Measurements from ENCODE around the gene FHIT. TPM values are rescaled to one million over a fixed set of nuclear protein-coding genes. Genes with fewer than 3 reads are reported as not detected.
A peak's percentile ranks its signal among the peaks of the same experiment; 100 is the strongest.

Gene FHIT
- total and polyA plus RNA-seq, 2 experiments from 2014 or later: 0.22 to 0.90 TPM

DNA sequence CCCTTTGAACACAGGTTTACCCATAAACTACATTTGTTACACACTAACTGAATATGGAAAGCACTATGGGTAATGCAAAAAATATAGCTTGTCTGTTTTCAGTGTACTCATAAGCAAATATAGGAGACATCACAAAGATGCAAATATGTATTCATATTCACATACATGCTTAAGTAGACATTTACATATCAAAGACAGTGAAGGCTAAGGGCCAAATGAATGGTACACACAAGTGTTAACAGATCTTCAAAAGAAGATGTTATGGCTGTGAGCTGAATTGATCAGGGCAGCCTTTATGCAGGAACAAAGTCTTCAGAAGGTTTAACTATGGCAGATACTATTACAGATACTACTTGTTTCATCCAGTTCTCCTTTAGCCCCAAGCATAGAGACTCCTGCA, 384.1 kb downstream of the FHIT start:
- no peaks in the 10 kb centered on the region for H4K20me1 ChIP-seq (ENCODE audit: insufficient read depth)
- H3K4me2 ChIP-seq (ENCODE audit: unreplicated experiment): no peak overlapping the region
- no peak overlapping the region for H3K27ac ChIP-seq
- DNase-seq: no peak
- no peak for TF ChIP-seq EZH2 (IDR thresholded peaks at IDR 0.05; ENCODE audit: insufficient read depth, poor library complexity, severe bottlenecking)
- H3K27me3 ChIP-seq (replicated peaks; ENCODE audit: insufficient read depth): no peaks in the 10 kb centered on the region
- no peaks in the 10 kb centered on the region for H3K9me3 ChIP-seq (ENCODE audit: low read depth)
- H3K9me2 ChIP-seq (ENCODE audit: insufficient read depth): no peaks in the 10 kb centered on the region
- H3F3A ChIP-seq (ENCODE audit: insufficient read depth): no peaks in the 10 kb centered on the region
- H3K79me2 ChIP-seq (ENCODE audit: insufficient read depth): no peaks in the 10 kb centered on the region
- no peak overlapping the region for H3K4me3 ChIP-seq
- H3K9ac ChIP-seq: no peak overlapping the region
- H3K4me1 ChIP-seq (ENCODE audit: insufficient read depth): no peaks in the 10 kb centered on the region
- H2AFZ ChIP-seq: no peak overlapping the region
- in situ Hi-C loops (cut with MboI): no loop called here
- no peaks in the 10 kb centered on the region for H3K36me3 ChIP-seq (ENCODE audit: low read depth)

GRCh38 chr3:60856257-60857046, 394.8 kb downstream of the FHIT start:
- WGBS, 2 experiments (ENCODE audit: low coverage in 1 of 2, low lambda C conversion rate in 2 of 2, missing lambda C conversion rate in 2 of 2): 65 to 76% methylated on average over 4 of the region's 4 CpGs
- Histone ChIP-seq H3K9me3 (ENCODE audit: low read depth) (no peaks in the 10 kb centered on the region), H3K4me3 (no peak overlapping the region), H3K27ac (no peak overlapping the region), H3K4me1 (ENCODE audit: insufficient read depth) (no peaks in the 10 kb centered on the region), H3K27me3 (replicated peaks; ENCODE audit: insufficient read depth) (no peaks in the 10 kb centered on the region), H3F3A (ENCODE audit: insufficient read depth) (no peaks in the 10 kb centered on the region), H3K9me2 (ENCODE audit: insufficient read depth) (no peaks in the 10 kb centered on the region), H3K36me3 (ENCODE audit: low read depth) (no peaks in the 10 kb centered on the region), H3K9ac (no peak overlapping the region), H3K79me2 (ENCODE audit: insufficient read depth) (no peaks in the 10 kb centered on the region), H3K4me2 (ENCODE audit: unreplicated experiment) (no peak overlapping the region), H4K20me1 (ENCODE audit: insufficient read depth) (no peaks in the 10 kb centered on the region), H2AFZ (no peak overlapping the region)
- in situ Hi-C loops (cut with MboI): no loop called here
- no peak for DNase-seq
- no peak for TF ChIP-seq EZH2phosphoT487 (IDR thresholded peaks at IDR 0.05; ENCODE audit: insufficient read depth, low read depth)
- no peak for TF ChIP-seq EZH2 (IDR thresholded peaks at IDR 0.05; ENCODE audit: insufficient read depth, poor library complexity, severe bottlenecking)

GRCh38 chr3:60855250-60855649, 396.0 kb downstream of the FHIT start:
- no peaks in the 10 kb centered on the region for H3K4me1 ChIP-seq (ENCODE audit: insufficient read depth)
- H3K9me3 ChIP-seq (ENCODE audit: low read depth): no peaks in the 10 kb centered on the region
- H3K27ac ChIP-seq: no peak overlapping the region
- no peak overlapping the region for H3K9ac ChIP-seq
- no peaks in the 10 kb centered on the region for H3K27me3 ChIP-seq (replicated peaks; ENCODE audit: insufficient read depth)
- no peak overlapping the region for H3K4me2 ChIP-seq (ENCODE audit: unreplicated experiment)
- no peaks in the 10 kb centered on the region for H4K20me1 ChIP-seq (ENCODE audit: insufficient read depth)
- no peak overlapping the region for H2AFZ ChIP-seq
- no peaks in the 10 kb centered on the region for H3K9me2 ChIP-seq (ENCODE audit: insufficient read depth)
- no peak overlapping the region for H3K4me3 ChIP-seq
- H3K36me3 ChIP-seq (ENCODE audit: low read depth): no peaks in the 10 kb centered on the region
- WGBS, 2 experiments (ENCODE audit: low coverage in 1 of 2, low lambda C conversion rate in 2 of 2, missing lambda C conversion rate in 2 of 2): 88 to 90% methylated on average over 2 of the region's 2 CpGs
- no peaks in the 10 kb centered on the region for H3F3A ChIP-seq (ENCODE audit: insufficient read depth)
- DNase-seq: no peak
- TF ChIP-seq EZH2 (IDR thresholded peaks at IDR 0.05; ENCODE audit: insufficient read depth, poor library complexity, severe bottlenecking) (no peak), EZH2phosphoT487 (IDR thresholded peaks at IDR 0.05; ENCODE audit: insufficient read depth, low read depth) (no peak)
- in situ Hi-C loops (cut with MboI): no loop called here
- no peaks in the 10 kb centered on the region for H3K79me2 ChIP-seq (ENCODE audit: insufficient read depth)

DNA sequence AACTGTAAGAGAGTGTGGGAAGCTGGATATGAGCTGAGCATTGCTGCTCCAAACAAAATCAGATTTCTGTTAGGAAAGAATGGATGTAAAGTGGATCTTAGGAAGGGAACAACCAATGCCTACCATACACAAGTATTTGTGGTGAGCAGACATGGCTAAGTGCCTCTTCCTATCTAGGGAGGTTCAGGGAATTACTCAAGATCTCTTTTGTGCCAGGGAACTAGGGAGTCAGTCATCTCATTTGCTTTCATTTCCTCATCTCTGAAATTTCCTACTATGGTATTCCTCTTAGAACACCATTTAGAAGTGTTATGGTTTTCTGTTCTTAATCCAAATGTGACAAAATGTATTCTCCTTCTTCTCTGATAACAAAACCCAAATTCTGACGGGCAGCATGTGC, 396.5 kb downstream of the FHIT start:
- 38 to 44% methylated on average over 1 of the region's 1 CpG for WGBS, 2 experiments (ENCODE audit: low coverage in 1 of 2, low lambda C conversion rate in 2 of 2, missing lambda C conversion rate in 2 of 2)
- H3K4me1 ChIP-seq (ENCODE audit: insufficient read depth): no peaks in the 10 kb centered on the region
- H3K27me3 ChIP-seq (replicated peaks; ENCODE audit: insufficient read depth): no peaks in the 10 kb centered on the region
- TF ChIP-seq EZH2phosphoT487 (IDR thresholded peaks at IDR 0.05; ENCODE audit: insufficient read depth, low read depth) (no peak), EZH2 (IDR thresholded peaks at IDR 0.05; ENCODE audit: insufficient read depth, poor library complexity, severe bottlenecking) (no peak)
- H2AFZ ChIP-seq: no peak overlapping the region
- no peak overlapping the region for H3K9ac ChIP-seq
- H3K4me3 ChIP-seq: no peak overlapping the region
- H3K4me2 ChIP-seq (ENCODE audit: unreplicated experiment): no peak overlapping the region
- no peaks in the 10 kb centered on the region for H3K9me3 ChIP-seq (ENCODE audit: low read depth)
- H3K9me2 ChIP-seq (ENCODE audit: insufficient read depth): no peaks in the 10 kb centered on the region
- no peaks in the 10 kb centered on the region for H4K20me1 ChIP-seq (ENCODE audit: insufficient read depth)
- DNase-seq: peak; percentile 15
- in situ Hi-C loops (cut with MboI): no loop called here
- H3F3A ChIP-seq (ENCODE audit: insufficient read depth): no peaks in the 10 kb centered on the region
- no peaks in the 10 kb centered on the region for H3K36me3 ChIP-seq (ENCODE audit: low read depth)
- no peaks in the 10 kb centered on the region for H3K79me2 ChIP-seq (ENCODE audit: insufficient read depth)
- H3K27ac ChIP-seq: no peak overlapping the region

- WGBS, 2 experiments (ENCODE audit: low coverage in 1 of 2, low lambda C conversion rate in 2 of 2, missing lambda C conversion rate in 2 of 2): 12 to 24% methylated on average over 2 of the region's 2 CpGs
- H3K27me3 ChIP-seq (replicated peaks; ENCODE audit: insufficient read depth): no peaks in the 10 kb centered on the region
- no peak overlapping the region for H2AFZ ChIP-seq
- H3K9ac ChIP-seq: no peak overlapping the region
- H3K4me1 ChIP-seq (ENCODE audit: insufficient read depth): no peaks in the 10 kb centered on the region
- H3K4me3 ChIP-seq: no peak overlapping the region
- H3K27ac ChIP-seq: no peak overlapping the region
- no peak for DNase-seq
- no peaks in the 10 kb centered on the region for H3K9me2 ChIP-seq (ENCODE audit: insufficient read depth)
- no peaks in the 10 kb centered on the region for H3K79me2 ChIP-seq (ENCODE audit: insufficient read depth)
- TF ChIP-seq EZH2 (IDR thresholded peaks at IDR 0.05; ENCODE audit: insufficient read depth, poor library complexity, severe bottlenecking): no peak
- no peak for TF ChIP-seq EZH2phosphoT487 (IDR thresholded peaks at IDR 0.05; ENCODE audit: insufficient read depth, low read depth)
- no peaks in the 10 kb centered on the region for H3F3A ChIP-seq (ENCODE audit: insufficient read depth)
- H3K9me3 ChIP-seq (ENCODE audit: low read depth): no peaks in the 10 kb centered on the region
- no peak overlapping the region for H3K4me2 ChIP-seq (ENCODE audit: unreplicated experiment)
- no peaks in the 10 kb centered on the region for H3K36me3 ChIP-seq (ENCODE audit: low read depth)
- H4K20me1 ChIP-seq (ENCODE audit: insufficient read depth): no peaks in the 10 kb centered on the region
- in situ Hi-C loops (cut with MboI): no loop called here
These were observed 403.5 kb downstream of the FHIT start for GRCh38 chr3:60847791-60848190.

All from GM23248 (cell line).